Bronchial epithelial cell (primary cell): ENCODE data around the gene MAB21L3. TPM values are rescaled to one million over a fixed set of nuclear protein-coding genes. Genes with fewer than 3 reads are reported as not detected.

Experiments
- DNase-seq: peaks from one replicate; pipeline ENCODE4 v3.0.0-alpha.2; 2010; ENCODE audit warnings: low read depth
- FAIRE-seq: peaks from 2 replicates; lab custom pipeline; 2011; peaks lifted over from hg19 to GRCh38; lab: Jason Lieb, UNC
- H3K27me3 ChIP-seq: 2 replicates; pipeline ENCODE4 v1.5.1; 2011; ENCODE audit warnings: low read length; ENCODE audit not compliant: control insufficient read depth, insufficient read depth
- H3K36me3 ChIP-seq: 2 replicates; pipeline ENCODE4 v1.5.1; 2011; ENCODE audit warnings: low read length; ENCODE audit not compliant: control insufficient read depth, insufficient read depth
- H3K4me3 ChIP-seq: 2 replicates; pipeline ENCODE4 v1.5.1; 2011; ENCODE audit warnings: mild to moderate bottlenecking, low read depth, low read length, control low read depth
- total RNA-seq: library from RNA; depleted of rRNA; stranded (reverse); fragments of >200 nt; gene quantifications from 2 replicates; pipeline ENCODE4 v1.2.1, GENCODE V29; 2014
- TF ChIP-seq, protein P1 (sequence below): IDR thresholded peaks from 2 replicates; pipeline ENCODE4 v1.5.1; 2011; ENCODE audit warnings: mild to moderate bottlenecking, moderate library complexity, low read length, control low read depth, inconsistent platforms; ENCODE audit not compliant: insufficient read depth, severe bottlenecking

The MAB21L3 gene
- total RNA-seq, 1 donor from 2014 or later: 0.53 TPM

DNA sequence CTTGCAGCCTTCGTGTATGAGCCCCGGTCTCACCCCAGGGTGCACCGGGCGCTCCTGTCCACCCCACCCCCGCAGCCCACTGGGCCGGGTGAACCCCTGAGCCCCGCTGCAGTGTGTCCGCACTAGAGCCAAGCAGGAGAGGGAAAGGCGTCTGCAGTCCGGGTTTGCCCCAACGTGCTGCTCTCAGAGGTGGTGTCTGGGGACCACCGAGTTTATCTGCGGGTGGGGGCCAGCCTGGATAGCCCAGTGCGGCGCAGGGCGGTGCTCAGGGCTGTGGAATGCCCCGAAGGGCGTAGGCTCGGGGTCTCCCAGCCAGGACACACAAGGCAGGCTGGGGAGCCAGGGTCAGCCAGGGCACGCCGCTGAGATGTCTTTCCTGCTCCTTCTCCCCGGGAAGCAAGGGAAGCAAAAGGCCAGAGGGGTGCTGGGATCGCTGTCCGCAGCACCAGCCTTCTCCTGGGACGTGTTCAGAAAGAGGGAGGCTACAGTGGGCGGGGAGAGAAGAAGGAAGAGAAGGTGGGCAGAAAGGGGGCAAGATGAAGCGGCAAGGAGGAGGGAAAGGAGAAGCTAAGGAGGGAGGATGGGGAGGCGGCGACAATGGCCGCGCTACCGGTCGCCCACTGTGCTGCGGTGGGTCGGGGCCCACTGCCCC, 56.6 kb downstream of the MAB21L3 start:
- TF ChIP-seq, protein P1, sequence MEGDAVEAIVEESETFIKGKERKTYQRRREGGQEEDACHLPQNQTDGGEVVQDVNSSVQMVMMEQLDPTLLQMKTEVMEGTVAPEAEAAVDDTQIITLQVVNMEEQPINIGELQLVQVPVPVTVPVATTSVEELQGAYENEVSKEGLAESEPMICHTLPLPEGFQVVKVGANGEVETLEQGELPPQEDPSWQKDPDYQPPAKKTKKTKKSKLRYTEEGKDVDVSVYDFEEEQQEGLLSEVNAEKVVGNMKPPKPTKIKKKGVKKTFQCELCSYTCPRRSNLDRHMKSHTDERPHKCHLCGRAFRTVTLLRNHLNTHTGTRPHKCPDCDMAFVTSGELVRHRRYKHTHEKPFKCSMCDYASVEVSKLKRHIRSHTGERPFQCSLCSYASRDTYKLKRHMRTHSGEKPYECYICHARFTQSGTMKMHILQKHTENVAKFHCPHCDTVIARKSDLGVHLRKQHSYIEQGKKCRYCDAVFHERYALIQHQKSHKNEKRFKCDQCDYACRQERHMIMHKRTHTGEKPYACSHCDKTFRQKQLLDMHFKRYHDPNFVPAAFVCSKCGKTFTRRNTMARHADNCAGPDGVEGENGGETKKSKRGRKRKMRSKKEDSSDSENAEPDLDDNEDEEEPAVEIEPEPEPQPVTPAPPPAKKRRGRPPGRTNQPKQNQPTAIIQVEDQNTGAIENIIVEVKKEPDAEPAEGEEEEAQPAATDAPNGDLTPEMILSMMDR: no peak
- no peaks in the 10 kb centered on the region for H3K36me3 ChIP-seq
- no peaks in the 10 kb centered on the region for H3K27me3 ChIP-seq
- peak overlapping the region; percentile 59 for H3K4me3 ChIP-seq
- DNase-seq: peak; percentile 21
- FAIRE-seq: no peak

DNA sequence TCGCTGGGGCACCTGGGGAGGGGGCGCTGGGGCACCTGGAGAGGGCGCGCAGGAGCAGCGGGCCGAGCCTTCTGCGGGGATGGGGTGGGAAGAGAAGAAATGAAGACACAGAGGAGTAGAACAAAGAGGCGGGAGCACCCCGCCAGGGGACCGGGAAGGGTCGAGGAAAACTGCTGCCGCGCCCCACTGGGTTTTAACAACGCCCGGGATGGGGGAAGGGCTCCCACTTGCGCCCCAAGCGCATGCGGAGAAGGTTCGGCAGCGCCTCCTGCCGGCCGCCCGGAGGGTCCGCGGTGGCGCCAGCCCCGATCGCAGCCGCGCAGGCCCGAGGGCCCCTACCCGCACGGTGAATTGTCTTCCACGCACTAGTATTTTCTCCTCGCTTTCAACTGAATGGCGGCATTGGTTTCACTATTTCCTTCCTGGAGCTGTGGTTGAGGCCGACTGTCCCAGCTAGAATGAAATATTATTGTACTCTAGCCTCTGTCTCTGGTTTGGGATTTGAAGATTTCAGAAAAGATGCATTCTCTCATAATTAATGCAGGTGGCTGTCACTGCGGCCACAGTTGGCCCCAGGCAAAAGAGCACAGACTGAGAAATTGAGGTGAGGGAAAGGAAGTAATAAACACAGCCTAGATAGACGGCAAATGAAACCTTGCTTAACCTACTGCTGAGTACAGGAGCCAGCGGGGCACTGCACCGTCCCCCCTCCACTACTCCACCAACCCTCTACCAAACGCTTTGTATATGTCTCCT, 57.3 kb downstream of the MAB21L3 start:
- FAIRE-seq (no peak), DNase-seq (peak; percentile 36)
- peak overlapping the region; percentile 59 for H3K4me3 ChIP-seq
- no peaks in the 10 kb centered on the region for H3K36me3 ChIP-seq
- H3K27me3 ChIP-seq: peaks cover 2% of the 10 kb centered on the region
- TF ChIP-seq, protein P1: peak; percentile 98

DNA sequence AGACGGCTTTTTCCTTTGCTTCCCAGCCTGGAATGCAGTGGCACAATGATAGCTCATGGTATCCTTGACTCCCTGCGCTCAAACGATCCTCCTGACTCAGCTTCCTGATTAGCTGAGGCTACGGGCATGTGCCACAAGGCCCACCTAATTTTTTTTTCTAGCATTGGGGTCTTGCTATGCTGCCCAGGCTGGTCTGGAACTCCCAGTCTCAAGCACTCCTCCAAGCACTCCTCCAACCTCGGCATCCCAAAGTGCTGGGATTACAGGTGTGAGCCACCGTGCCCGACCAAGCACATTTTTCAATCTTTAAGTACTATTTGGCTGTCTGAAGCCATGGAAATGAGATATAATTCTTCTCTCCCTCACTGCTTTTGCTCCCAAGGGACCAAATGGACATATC, 58.7 kb downstream of the MAB21L3 start:
- Histone ChIP-seq H3K4me3 (no peak overlapping the region), H3K36me3 (no peaks in the 10 kb centered on the region), H3K27me3 (peaks cover 3% of the 10 kb centered on the region)
- FAIRE-seq (no peak), DNase-seq (no peak)
- TF ChIP-seq, protein P1: no peak

DNA sequence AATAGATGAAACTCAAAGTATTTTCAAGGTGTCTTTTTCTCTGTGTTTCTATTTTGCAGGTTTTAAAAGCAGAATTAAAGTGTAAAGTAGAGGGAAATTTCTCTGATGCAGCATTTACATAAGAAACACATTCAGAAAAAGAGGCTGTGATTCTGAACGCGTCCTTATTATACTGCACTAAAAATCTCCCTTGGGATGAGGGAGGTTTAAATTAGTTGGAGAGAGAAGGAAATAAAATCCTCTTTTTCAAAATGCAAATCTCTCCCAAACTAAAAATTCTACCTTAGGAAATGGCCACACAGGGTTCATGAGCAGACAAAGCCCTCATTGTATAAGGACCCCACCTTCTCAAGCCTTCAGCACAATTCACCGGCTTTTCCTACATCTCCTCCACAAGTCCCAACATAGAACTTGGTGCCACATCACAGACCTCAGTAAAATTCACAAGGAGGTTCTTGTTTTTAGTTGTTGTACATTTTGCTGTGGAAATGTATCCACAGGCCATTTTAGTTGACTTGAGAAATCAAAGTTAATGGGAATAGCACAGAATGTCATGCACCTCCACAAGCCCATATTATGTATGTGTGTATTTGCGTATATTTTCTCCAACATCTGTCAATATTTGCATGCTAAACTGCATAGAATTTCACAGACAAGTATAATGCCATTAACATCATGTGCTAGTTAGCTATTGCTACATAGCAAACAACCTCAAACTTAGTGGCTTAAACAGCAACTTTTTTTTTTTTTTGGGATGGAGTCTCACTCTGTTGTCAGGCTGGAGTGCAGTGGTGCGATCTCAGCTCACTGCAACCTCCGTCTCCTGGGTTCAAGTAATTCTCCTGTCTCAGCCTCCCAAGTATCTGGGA, 59.8 kb downstream of the MAB21L3 start:
- Histone ChIP-seq H3K27me3 (peaks cover 4% of the 10 kb centered on the region), H3K4me3 (no peak overlapping the region), H3K36me3 (no peaks in the 10 kb centered on the region)
- TF ChIP-seq, protein P1: no peak
- DNase-seq (no peak), FAIRE-seq (no peak)

DNA sequence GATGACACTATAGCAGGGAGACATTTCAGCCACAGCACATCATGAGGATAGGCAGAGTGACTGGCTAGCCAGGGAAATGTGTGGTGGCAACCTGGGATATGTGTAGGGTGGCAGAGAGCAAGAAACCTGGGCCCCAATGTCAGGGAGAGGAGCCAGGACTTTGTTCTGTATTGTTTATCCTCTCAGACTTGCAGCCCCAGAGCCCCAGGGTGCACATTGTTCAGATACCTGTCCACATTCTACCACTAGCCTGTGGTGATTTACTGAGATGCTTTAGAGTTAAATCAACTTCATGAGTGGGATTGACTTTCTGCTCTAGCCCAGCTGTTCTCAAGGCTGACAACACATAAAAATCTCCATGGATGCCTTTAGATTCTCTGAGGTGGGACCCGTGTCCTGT, 61.5 kb downstream of the MAB21L3 start:
- Histone ChIP-seq H3K27me3 (peaks cover 6% of the 10 kb centered on the region), H3K4me3 (no peak overlapping the region), H3K36me3 (no peaks in the 10 kb centered on the region)
- FAIRE-seq (no peak), DNase-seq (no peak)
- TF ChIP-seq, protein P1: no peak
